Transverse colon (tissue), 4 donors: ENCODE data around the gene CFAP61.

Source experiments
- EP300 ChIP-seq: sonication (generic); formaldehyde crosslinking; IDR thresholded peaks from one replicate; pipeline ENCODE4 v1.6.1; 2017; ENCODE audit warnings: antibody characterized with exemption, low read depth
- POLR2A ChIP-seq: fragments of 450-650 bp; IDR thresholded peaks from one replicate; pipeline ENCODE4 v1.6.1; 2016; ENCODE audit warnings: antibody characterized with exemption, mild to moderate bottlenecking, moderate library complexity
- POLR2AphosphoS5 ChIP-seq, 3 donors: sonication (generic); formaldehyde crosslinking; IDR thresholded peaks; one replicate each; pipeline ENCODE4 v1.6.1; 2016; ENCODE audit warnings: antibody characterized with exemption in 3 of 3
- TF ChIP-seq, protein P1 (sequence below), 5 experiments: fragments of 200-600 bp in 3 of 5; fragments of 450-650 bp in 2 of 5; sonication (generic) in 3 of 5; IDR thresholded peaks; 1 replicate in 2 of 5; 2 replicates in 3 of 5; pipeline ENCODE4 v1.5.1; 2016 to 2017; ENCODE audit warnings: antibody characterized with exemption in 5 of 5, inconsistent platforms in 3 of 5, mild to moderate bottlenecking in 2 of 5, moderate library complexity in 1 of 5

DNA sequence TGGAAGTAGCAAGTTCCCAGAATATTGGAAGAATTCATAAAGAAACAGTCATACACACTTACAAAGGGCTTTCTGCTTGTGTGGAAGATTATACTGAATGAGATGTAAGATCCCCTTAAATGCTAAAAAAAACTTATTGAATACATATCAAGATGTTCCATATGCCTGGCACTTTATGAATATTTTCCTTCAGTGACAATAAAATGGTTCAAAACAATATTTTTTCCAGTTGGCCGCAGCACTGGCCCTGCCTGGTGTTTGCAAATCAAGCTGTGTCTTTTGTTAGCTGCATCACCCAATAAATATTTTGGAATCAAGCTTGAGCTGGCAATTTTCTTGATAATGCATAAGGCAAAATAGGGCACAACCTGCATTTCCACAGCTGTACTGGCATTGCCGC lies 51.2 kb downstream of the CFAP61 start:
- TF ChIP-seq POLR2AphosphoS5 (IDR thresholded peaks at IDR 0.05) (no peak), EP300 (no peak), POLR2A (no peak)
- TF ChIP-seq, protein P1, sequence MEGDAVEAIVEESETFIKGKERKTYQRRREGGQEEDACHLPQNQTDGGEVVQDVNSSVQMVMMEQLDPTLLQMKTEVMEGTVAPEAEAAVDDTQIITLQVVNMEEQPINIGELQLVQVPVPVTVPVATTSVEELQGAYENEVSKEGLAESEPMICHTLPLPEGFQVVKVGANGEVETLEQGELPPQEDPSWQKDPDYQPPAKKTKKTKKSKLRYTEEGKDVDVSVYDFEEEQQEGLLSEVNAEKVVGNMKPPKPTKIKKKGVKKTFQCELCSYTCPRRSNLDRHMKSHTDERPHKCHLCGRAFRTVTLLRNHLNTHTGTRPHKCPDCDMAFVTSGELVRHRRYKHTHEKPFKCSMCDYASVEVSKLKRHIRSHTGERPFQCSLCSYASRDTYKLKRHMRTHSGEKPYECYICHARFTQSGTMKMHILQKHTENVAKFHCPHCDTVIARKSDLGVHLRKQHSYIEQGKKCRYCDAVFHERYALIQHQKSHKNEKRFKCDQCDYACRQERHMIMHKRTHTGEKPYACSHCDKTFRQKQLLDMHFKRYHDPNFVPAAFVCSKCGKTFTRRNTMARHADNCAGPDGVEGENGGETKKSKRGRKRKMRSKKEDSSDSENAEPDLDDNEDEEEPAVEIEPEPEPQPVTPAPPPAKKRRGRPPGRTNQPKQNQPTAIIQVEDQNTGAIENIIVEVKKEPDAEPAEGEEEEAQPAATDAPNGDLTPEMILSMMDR (IDR thresholded peaks at IDR 0.05): no peak
